A673 (cell line): ENCODE data around the gene RTN4. TPM values are rescaled to one million over a fixed set of nuclear protein-coding genes. Genes with fewer than 3 reads are reported as not detected.

Experiments
- BruUV-seq: library from RNA; stranded (reverse); fragments of 400-500 nt; replicated peaks from 2 replicates; lab custom pipeline; 2021; lab: Mats Ljungman, UMichigan
- CTCF ChIA-PET: fragments of 300-600 bp; sonication (Branson Sonifier 250); formaldehyde crosslinking; loops from one replicate; lab custom pipeline; 2022; ENCODE audit warnings: antibody characterized with exemption; lab: Charles Lee
- POLR2A ChIA-PET: fragments of 300-600 bp; sonication (Branson Sonifier 250); formaldehyde crosslinking; loops from one replicate; lab custom pipeline; 2022; ENCODE audit warnings: antibody characterized with exemption; ENCODE audit not compliant: low non-redundant PET; lab: Charles Lee
- DNase-seq: peaks from one replicate; pipeline ENCODE4 v3.0.0-alpha.2; 2015; ENCODE audit warnings: low spot score
- H3K27ac ChIP-seq: fragments of 200-600 bp; sonication (generic); 2 replicates; pipeline ENCODE4 v1.5.1; 2016; ENCODE audit warnings: mixed run types, low read depth, mild to moderate bottlenecking, mixed read lengths, antibody characterized with exemption, low read length; ENCODE audit not compliant: poor library complexity, severe bottlenecking
- H3K27me3 ChIP-seq: fragments of 200-600 bp; sonication (generic); replicated peaks from 2 replicates; pipeline ENCODE4 v1.6.1; 2017; ENCODE audit warnings: mixed run types, low read depth, mild to moderate bottlenecking, mixed read lengths, antibody characterized with exemption, low read length; ENCODE audit not compliant: insufficient read depth, poor library complexity
- H3K36me3 ChIP-seq: fragments of 200-600 bp; sonication (generic); 2 replicates; pipeline ENCODE4 v1.6.1; 2016; ENCODE audit warnings: mixed run types, mild to moderate bottlenecking, mixed read lengths, antibody characterized with exemption, low read length; ENCODE audit not compliant: insufficient read depth, poor library complexity, severe bottlenecking
- H3K4me1 ChIP-seq: fragments of 200-600 bp; sonication (generic); 2 replicates; pipeline ENCODE4 v1.6.1; 2017; ENCODE audit warnings: mixed run types, mild to moderate bottlenecking, mixed read lengths, antibody characterized with exemption, low read length; ENCODE audit not compliant: insufficient read depth, poor library complexity, severe bottlenecking
- H3K4me3 ChIP-seq: fragments of 200-600 bp; sonication (generic); 2 replicates; pipeline ENCODE4 v1.5.1; 2016; ENCODE audit warnings: low read depth, mixed run types, mild to moderate bottlenecking, mixed read lengths, low read length; ENCODE audit not compliant: poor library complexity, severe bottlenecking
- H3K9me3 ChIP-seq: fragments of 200-600 bp; sonication (generic); 2 replicates; pipeline ENCODE4 v1.6.1; 2016; ENCODE audit warnings: mixed run types, low read depth, mild to moderate bottlenecking, mixed read lengths, antibody characterized with exemption, low read length; ENCODE audit not compliant: poor library complexity, severe bottlenecking
- EZH2 ChIP-seq: fragments of 200-600 bp; sonication (generic); IDR thresholded peaks from 2 replicates; pipeline ENCODE4 v1.6.1; 2017; ENCODE audit warnings: borderline replicate concordance, low read depth, mild to moderate bottlenecking, mixed read lengths, antibody characterized with exemption, low read length; ENCODE audit not compliant: poor library complexity, severe bottlenecking
- intact Hi-C: fragments of 100-400 bp; cut with micrococcal nuclease; formaldehyde crosslinking; loops from one replicate; pipeline ENCODE4 v1.10.0; 2022; ENCODE audit not compliant: unreplicated experiment
- total RNA-seq: library from RNA; stranded (reverse); gene quantifications from 2 replicates; pipeline ENCODE4 v1.2.3, GENCODE V29; 2021
- TF ChIP-seq, protein P1 (sequence below): fragments of 300-800, 200-600 bp; sonication (generic); conservative IDR thresholded peaks from 2 replicates; pipeline ENCODE4 v1.5.1; 2017; ENCODE audit warnings: low read depth, mild to moderate bottlenecking, antibody characterized with exemption, low read length, moderate library complexity, mixed read lengths

Gene RTN4
- total RNA-seq, 1 experiment from 2014 or later: 275 TPM

- intact Hi-C loops: no loop called here
- Histone ChIP-seq H3K9me3 (no peaks in the 10 kb centered on the region), H3K27me3 (no peaks in the 10 kb centered on the region), H3K4me3 (no peak overlapping the region), H3K27ac (no peak overlapping the region), H3K4me1 (peaks cover 20% of the 10 kb centered on the region), H3K36me3 (no peaks in the 10 kb centered on the region)
- TF ChIP-seq, protein P1, sequence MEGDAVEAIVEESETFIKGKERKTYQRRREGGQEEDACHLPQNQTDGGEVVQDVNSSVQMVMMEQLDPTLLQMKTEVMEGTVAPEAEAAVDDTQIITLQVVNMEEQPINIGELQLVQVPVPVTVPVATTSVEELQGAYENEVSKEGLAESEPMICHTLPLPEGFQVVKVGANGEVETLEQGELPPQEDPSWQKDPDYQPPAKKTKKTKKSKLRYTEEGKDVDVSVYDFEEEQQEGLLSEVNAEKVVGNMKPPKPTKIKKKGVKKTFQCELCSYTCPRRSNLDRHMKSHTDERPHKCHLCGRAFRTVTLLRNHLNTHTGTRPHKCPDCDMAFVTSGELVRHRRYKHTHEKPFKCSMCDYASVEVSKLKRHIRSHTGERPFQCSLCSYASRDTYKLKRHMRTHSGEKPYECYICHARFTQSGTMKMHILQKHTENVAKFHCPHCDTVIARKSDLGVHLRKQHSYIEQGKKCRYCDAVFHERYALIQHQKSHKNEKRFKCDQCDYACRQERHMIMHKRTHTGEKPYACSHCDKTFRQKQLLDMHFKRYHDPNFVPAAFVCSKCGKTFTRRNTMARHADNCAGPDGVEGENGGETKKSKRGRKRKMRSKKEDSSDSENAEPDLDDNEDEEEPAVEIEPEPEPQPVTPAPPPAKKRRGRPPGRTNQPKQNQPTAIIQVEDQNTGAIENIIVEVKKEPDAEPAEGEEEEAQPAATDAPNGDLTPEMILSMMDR: no peak
- TF ChIP-seq EZH2: no peak
- POLR2A ChIA-PET: no interaction called here
- BruUV-seq: no TSS peak
- DNase-seq: no peak
- CTCF ChIA-PET: no interaction called here
These were observed 94.7 kb downstream of the RTN4 start for GRCh38 chr2:54955358-54956110.

DNA sequence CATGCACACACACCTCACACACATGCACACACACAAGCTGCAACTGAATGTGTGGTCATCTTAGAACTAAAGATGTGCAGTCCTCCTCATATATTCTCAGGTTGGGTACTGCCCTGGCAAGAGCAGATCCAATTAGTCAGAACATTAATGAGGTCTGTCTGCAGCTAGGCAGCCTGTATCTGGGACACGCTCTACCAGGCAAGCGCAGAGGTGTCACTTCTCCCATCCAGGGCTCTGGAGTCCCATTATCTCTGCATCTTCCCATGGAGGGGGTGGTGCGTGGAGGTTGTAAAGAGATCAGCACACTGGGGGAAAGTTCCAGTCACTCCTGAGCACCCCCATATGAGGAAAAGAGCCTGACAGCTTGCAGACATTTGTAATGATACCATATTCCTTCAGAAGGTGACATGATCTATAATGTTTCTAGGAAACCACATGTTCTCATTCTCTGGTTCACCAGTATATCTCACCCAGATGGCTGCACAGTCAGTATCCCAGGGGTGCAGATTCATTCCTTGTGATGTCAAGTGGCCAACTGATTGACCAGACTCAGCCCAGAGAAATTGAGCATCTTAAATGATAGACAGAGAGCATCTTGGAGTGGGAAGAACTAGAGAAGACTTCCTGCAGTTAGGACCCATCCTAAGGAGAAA is 95.4 kb downstream of the RTN4 start:
- H3K4me3 ChIP-seq: no peak overlapping the region
- H3K36me3 ChIP-seq: no peaks in the 10 kb centered on the region
- CTCF ChIA-PET: no interaction called here
- DNase-seq: no peak
- TF ChIP-seq, protein P1: no peak
- no peak for TF ChIP-seq EZH2
- no peaks in the 10 kb centered on the region for H3K9me3 ChIP-seq
- H3K4me1 ChIP-seq: peaks cover 20% of the 10 kb centered on the region
- POLR2A ChIA-PET: no interaction called here
- BruUV-seq: no TSS peak
- intact Hi-C loops: no loop called here
- H3K27ac ChIP-seq: no peak overlapping the region
- no peaks in the 10 kb centered on the region for H3K27me3 ChIP-seq

DNA sequence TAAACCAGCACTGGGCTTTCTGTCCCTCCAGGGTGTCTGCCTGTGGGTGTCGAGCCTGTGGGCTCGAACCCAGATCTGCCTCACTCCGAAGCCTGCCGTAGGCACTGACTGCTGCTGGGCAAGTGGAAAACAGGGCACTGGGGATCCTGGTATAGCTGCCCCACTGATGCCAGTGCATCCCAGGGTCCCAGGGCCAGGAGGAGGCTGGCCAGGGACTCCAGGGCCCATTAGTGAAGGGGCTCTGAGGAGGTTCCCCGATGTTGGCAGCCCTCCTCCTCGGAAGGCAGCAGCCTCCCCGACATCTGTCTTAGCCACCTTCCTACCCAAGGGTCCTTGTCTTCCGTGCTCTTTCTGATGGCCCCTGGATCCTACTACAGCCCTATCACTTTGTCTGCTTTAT is 96.1 kb downstream of the RTN4 start:
- no peaks in the 10 kb centered on the region for H3K9me3 ChIP-seq
- no peaks in the 10 kb centered on the region for H3K27me3 ChIP-seq
- no peaks in the 10 kb centered on the region for H3K36me3 ChIP-seq
- DNase-seq: no peak
- H3K27ac ChIP-seq: no peak overlapping the region
- BruUV-seq: no TSS peak
- POLR2A ChIA-PET: no interaction called here
- TF ChIP-seq EZH2: no peak
- TF ChIP-seq, protein P1: no peak
- intact Hi-C loops: no loop called here
- H3K4me3 ChIP-seq: no peak overlapping the region
- peaks cover 20% of the 10 kb centered on the region for H3K4me1 ChIP-seq
- CTCF ChIA-PET: no interaction called here
